ENCODE results near the gene LPP. TPM values are rescaled to one million over a fixed set of nuclear protein-coding genes. Genes with fewer than 3 reads are reported as not detected.
A peak's percentile ranks its signal among the peaks of the same experiment; 100 is the strongest.

The LPP gene
- total RNA-seq, 1 donor from 2014 or later = 184 TPM

- Mint-ChIP-seq H3K36me3 (ENCODE audit: unreplicated experiment) (no peaks in the 10 kb centered on the region), H3K9me3 (ENCODE audit: unreplicated experiment) (no peaks in the 10 kb centered on the region), H3K4me3 (ENCODE audit: unreplicated experiment) (no peak overlapping the region), H3K4me1 (ENCODE audit: unreplicated experiment) (peaks cover 40% of the 10 kb centered on the region), H3K27me3 (ENCODE audit: unreplicated experiment) (no peaks in the 10 kb centered on the region), H3K27ac (ENCODE audit: unreplicated experiment) (no peak overlapping the region)
- TF ChIP-seq CTCF (IDR thresholded peaks at IDR 0.05) = no peak
- DNase-seq (ENCODE audit: extremely low spot score, unreplicated experiment) = no peak
Measured at GRCh38 chr3:188267790-188268335, 113.9 kb downstream of the LPP start.

- Mint-ChIP-seq H3K27ac (ENCODE audit: unreplicated experiment) (no peak overlapping the region), H3K27me3 (ENCODE audit: unreplicated experiment) (no peaks in the 10 kb centered on the region)
Measured at GRCh38 chr3:188268336-188268735, 114.4 kb downstream of the LPP start.

GRCh38 chr3:188269040-188269439, 115.1 kb downstream of the LPP start:
- no peaks in the 10 kb centered on the region for H3K36me3 Mint-ChIP-seq (ENCODE audit: unreplicated experiment)
- no peak for TF ChIP-seq CTCF (IDR thresholded peaks at IDR 0.05)
- peaks cover 48% of the 10 kb centered on the region for H3K4me1 Mint-ChIP-seq (ENCODE audit: unreplicated experiment)
- H3K9me3 Mint-ChIP-seq (ENCODE audit: unreplicated experiment) = no peaks in the 10 kb centered on the region
- no peak overlapping the region for H3K4me3 Mint-ChIP-seq (ENCODE audit: unreplicated experiment)
- peak overlapping the region; percentile 86 for H3K27ac Mint-ChIP-seq (ENCODE audit: unreplicated experiment)
- no peak for DNase-seq (ENCODE audit: extremely low spot score, unreplicated experiment)
- no peaks in the 10 kb centered on the region for H3K27me3 Mint-ChIP-seq (ENCODE audit: unreplicated experiment)

More at GRCh38 chr3:188268336-188268735, 114.4 kb downstream of the LPP start:
- Mint-ChIP-seq H3K4me3 (ENCODE audit: unreplicated experiment) (no peak overlapping the region), H3K4me1 (ENCODE audit: unreplicated experiment) (peaks cover 45% of the 10 kb centered on the region), H3K9me3 (ENCODE audit: unreplicated experiment) (no peaks in the 10 kb centered on the region), H3K36me3 (ENCODE audit: unreplicated experiment) (no peaks in the 10 kb centered on the region)
- DNase-seq (ENCODE audit: extremely low spot score, unreplicated experiment) = no peak
- TF ChIP-seq CTCF (IDR thresholded peaks at IDR 0.05) = no peak

GRCh38 chr3:188270423-188270972, 116.5 kb downstream of the LPP start:
- DNase-seq (ENCODE audit: extremely low spot score, unreplicated experiment) = no peak
- Mint-ChIP-seq H3K4me3 (ENCODE audit: unreplicated experiment) (peak overlapping the region; percentile 58), H3K4me1 (ENCODE audit: unreplicated experiment) (peaks cover 59% of the 10 kb centered on the region), H3K27me3 (ENCODE audit: unreplicated experiment) (no peaks in the 10 kb centered on the region), H3K27ac (ENCODE audit: unreplicated experiment) (peak overlapping the region; percentile 86), H3K36me3 (ENCODE audit: unreplicated experiment) (no peaks in the 10 kb centered on the region), H3K9me3 (ENCODE audit: unreplicated experiment) (no peaks in the 10 kb centered on the region)
- TF ChIP-seq CTCF (IDR thresholded peaks at IDR 0.05) = peak; percentile 30

GRCh38 chr3:188271226-188271914, 117.4 kb downstream of the LPP start:
- H3K27me3 Mint-ChIP-seq (ENCODE audit: unreplicated experiment) = no peaks in the 10 kb centered on the region
- no peak for DNase-seq (ENCODE audit: extremely low spot score, unreplicated experiment)
- H3K36me3 Mint-ChIP-seq (ENCODE audit: unreplicated experiment) = peaks cover 4% of the 10 kb centered on the region
- H3K4me3 Mint-ChIP-seq (ENCODE audit: unreplicated experiment) = peak overlapping the region; percentile 58
- H3K9me3 Mint-ChIP-seq (ENCODE audit: unreplicated experiment) = no peaks in the 10 kb centered on the region
- peak overlapping the region; percentile 86 for H3K27ac Mint-ChIP-seq (ENCODE audit: unreplicated experiment)
- H3K4me1 Mint-ChIP-seq (ENCODE audit: unreplicated experiment) = peaks cover 64% of the 10 kb centered on the region
- no peak for TF ChIP-seq CTCF (IDR thresholded peaks at IDR 0.05)

All from osteocyte (in vitro differentiated cells).